IPS-18a (cell line): ENCODE measurements around the gene PRR15.

ENCODE experiments used
- H3K27ac ChIP-seq: one replicate; pipeline ENCODE4 v1.5.1; 2013; ENCODE audit warnings: low read length
- H3K27me3 ChIP-seq: one replicate; pipeline ENCODE4 v1.6.1; 2013; ENCODE audit warnings: mild to moderate bottlenecking, low read length; ENCODE audit not compliant: control insufficient read depth, insufficient read depth
- H3K36me3 ChIP-seq: one replicate; pipeline ENCODE4 v1.6.1; 2013; ENCODE audit warnings: low read depth, low read length; ENCODE audit not compliant: control insufficient read depth
- H3K4me1 ChIP-seq: one replicate; pipeline ENCODE4 v1.6.1; 2013; ENCODE audit warnings: low read depth, low read length; ENCODE audit not compliant: control insufficient read depth
- H3K4me3 ChIP-seq: one replicate; pipeline ENCODE4 v1.5.1; 2013; ENCODE audit warnings: low read length
- H3K9ac ChIP-seq: one replicate; pipeline ENCODE4 v1.6.1; 2013; ENCODE audit warnings: mild to moderate bottlenecking, low read length, moderate library complexity
- H3K9me3 ChIP-seq: one replicate; pipeline ENCODE4 v1.6.1; 2013; ENCODE audit warnings: low read depth, low read length; ENCODE audit not compliant: control insufficient read depth

PRR15 gene

DNA sequence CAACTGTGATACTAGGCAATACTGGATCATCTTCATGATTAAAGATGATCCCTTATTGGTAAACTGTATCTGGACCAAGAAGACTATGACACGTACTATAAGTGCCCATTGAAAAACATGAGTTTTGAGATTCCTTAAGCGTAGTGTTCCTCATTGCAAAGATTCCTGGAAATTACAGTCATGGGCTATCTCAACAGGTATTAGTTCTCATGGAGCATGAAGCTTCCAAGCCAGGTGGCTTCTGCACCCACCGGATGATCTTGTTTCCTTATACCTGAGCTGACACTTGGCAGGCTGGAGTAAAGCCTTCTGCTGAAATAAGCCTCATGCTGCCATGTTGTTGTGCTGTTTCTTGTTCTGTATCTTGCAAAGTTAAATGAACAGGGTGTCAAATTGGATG, 8.6 kb upstream of the PRR15 start:
- H3K4me1 ChIP-seq = peaks cover 20% of the 10 kb centered on the region
- H3K36me3 ChIP-seq = no peaks in the 10 kb centered on the region
- no peaks in the 10 kb centered on the region for H3K27me3 ChIP-seq
- H3K4me3 ChIP-seq = no peak overlapping the region
- no peak overlapping the region for H3K27ac ChIP-seq
- H3K9me3 ChIP-seq = no peaks in the 10 kb centered on the region
- H3K9ac ChIP-seq = no peak overlapping the region

DNA sequence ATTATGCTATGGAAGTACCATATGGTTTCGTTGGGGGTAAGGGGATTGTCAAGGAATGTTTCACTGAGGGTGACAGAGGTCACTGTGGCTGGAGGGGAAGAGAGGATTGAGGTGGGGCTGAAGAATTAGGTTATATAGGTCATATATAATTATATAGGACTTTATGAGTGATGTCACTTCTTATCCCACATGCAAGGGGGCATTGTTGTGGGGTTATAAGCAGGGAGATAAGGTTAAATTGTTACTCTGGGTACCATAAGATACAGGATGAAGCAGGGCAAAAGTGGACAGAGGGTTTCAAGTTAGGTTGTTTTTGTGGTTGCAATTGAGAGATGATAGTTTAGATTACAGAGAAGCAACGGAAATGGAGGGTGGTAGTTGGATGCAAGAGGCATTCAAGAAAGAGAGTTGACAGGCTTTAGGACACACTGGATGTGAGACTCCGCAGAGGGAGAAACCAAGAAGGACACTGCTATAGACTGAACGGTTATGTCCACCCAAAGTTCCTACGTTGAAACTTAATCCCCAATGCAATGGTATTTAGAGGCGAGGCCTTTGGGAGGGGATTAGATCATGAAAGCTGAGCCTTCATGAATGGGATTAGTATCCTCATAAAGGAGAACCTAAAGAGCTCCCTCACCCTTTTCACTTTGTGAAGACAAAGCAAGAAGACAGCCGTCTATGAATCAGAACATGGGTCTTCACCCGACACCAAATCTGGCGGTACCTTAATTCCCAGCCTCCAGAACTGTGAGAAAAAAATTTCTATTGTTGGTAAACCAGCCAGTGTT, 7.0 kb upstream of the PRR15 start:
- peaks cover 7% of the 10 kb centered on the region for H3K27me3 ChIP-seq
- peaks cover 20% of the 10 kb centered on the region for H3K4me1 ChIP-seq
- no peaks in the 10 kb centered on the region for H3K9me3 ChIP-seq
- H3K27ac ChIP-seq = no peak overlapping the region
- no peaks in the 10 kb centered on the region for H3K36me3 ChIP-seq
- no peak overlapping the region for H3K4me3 ChIP-seq
- no peak overlapping the region for H3K9ac ChIP-seq

DNA sequence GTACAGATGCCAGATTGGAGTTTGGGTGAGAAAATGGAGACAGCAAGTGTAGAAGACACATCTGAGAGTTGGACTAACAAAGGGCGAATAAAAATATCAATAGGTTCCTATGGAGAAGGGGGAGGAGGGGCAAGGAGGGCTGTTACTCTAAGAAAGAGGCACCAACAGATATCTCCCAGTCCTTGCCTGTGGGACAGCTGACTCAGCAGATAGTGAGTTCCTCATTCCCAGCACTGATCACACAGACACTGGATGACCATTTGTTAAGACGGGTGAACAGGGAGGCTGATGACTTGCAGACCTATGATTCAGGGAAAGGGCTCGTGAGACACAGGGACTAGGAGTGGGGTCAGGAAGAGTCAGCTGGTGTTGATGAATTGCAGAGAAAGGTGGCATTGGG, 5.7 kb upstream of the PRR15 start:
- Histone ChIP-seq H3K27me3 (peaks cover 15% of the 10 kb centered on the region), H3K27ac (no peak overlapping the region), H3K9ac (no peak overlapping the region), H3K36me3 (no peaks in the 10 kb centered on the region), H3K9me3 (no peaks in the 10 kb centered on the region), H3K4me1 (peaks cover 21% of the 10 kb centered on the region), H3K4me3 (peak overlapping the region; percentile 34)

DNA sequence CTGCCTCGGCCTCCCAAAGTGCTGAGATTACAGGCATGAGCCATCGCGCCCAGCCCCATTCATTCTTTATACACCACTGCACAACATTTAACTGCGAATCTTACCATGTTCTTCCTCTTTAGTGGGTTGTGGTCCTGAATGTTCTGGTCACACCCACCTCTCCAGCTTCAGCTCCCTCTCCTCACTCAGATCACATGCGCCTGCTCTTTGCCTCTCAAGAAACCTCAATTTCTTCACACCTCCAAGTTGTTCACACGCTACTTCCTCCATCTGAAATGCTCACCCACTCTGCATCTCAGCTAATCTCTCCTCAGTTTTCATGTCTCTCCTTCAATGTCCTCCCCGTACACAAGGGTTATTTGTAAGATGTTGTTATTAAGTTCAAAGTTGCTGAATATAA, 2.4 kb upstream of the PRR15 start:
- no peaks in the 10 kb centered on the region for H3K36me3 ChIP-seq
- no peak overlapping the region for H3K9ac ChIP-seq
- peaks cover 46% of the 10 kb centered on the region for H3K27me3 ChIP-seq
- peaks cover 31% of the 10 kb centered on the region for H3K4me1 ChIP-seq
- no peaks in the 10 kb centered on the region for H3K9me3 ChIP-seq
- H3K4me3 ChIP-seq = no peak overlapping the region
- no peak overlapping the region for H3K27ac ChIP-seq

DNA sequence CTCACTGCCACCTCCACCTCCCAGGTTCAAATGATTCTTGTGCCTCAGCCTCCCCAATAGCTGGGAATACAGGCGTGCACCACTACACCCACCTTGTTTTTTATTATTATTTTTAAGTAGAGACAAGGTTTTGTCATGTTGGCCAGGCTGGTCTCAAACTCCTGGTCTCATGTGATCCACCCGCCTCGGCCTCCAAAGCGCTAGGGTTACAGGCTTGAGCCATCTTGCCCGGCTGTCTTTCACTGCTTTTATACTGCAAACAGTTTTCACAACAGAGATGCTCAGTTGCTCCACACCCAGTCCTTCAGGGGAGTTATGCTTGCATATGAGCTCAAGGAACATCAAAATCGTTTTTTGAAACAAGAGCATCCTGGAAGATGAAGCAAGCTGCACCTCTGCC, 1.3 kb upstream of the PRR15 start:
- no peaks in the 10 kb centered on the region for H3K9me3 ChIP-seq
- H3K27me3 ChIP-seq = peaks cover 56% of the 10 kb centered on the region
- H3K27ac ChIP-seq = no peak overlapping the region
- peak overlapping the region; percentile 92 for H3K4me3 ChIP-seq
- H3K36me3 ChIP-seq = no peaks in the 10 kb centered on the region
- H3K9ac ChIP-seq = no peak overlapping the region
- peaks cover 23% of the 10 kb centered on the region for H3K4me1 ChIP-seq

DNA sequence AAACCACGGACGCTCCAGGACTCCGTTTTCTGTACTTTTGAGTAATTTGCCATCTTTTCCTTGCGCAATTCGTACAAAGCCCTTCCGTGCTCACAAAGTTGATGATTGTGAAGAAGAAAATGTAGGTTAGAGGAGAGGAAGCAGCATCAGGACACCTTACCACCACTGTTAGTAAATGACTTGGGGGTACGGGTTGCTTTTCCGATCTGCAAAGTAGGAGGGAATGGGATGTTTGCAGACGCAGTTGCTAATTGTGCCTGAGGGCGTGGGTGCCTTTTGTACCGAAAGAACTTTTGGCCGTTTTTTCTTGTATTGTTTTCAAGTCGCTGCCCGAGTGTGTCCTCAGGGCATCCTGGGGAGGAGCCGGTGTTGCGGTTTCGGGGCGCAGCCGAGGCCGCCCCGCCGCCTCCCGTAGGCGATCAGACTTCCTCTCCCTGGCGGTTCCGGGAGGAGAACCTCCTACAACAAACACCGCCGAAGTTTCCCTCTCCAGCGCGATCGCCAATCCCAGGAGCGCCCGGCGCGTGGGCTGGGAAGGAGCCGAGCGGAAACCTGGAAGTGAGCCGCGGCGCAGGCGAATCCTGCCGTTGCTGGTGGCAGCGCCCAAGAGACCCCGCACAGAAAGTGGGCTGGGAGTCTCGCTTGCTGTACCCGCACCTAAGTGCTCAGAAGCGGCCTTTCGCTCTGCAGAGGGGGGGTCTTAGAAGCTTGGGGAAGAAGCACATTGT, 1.0 kb downstream of the PRR15 start:
- Histone ChIP-seq H3K27me3 (peaks cover 58% of the 10 kb centered on the region), H3K27ac (no peak overlapping the region), H3K4me3 (peak overlapping the region; percentile 92), H3K9ac (peak overlapping the region; percentile 53), H3K9me3 (no peaks in the 10 kb centered on the region), H3K36me3 (no peaks in the 10 kb centered on the region), H3K4me1 (peaks cover 24% of the 10 kb centered on the region)

DNA sequence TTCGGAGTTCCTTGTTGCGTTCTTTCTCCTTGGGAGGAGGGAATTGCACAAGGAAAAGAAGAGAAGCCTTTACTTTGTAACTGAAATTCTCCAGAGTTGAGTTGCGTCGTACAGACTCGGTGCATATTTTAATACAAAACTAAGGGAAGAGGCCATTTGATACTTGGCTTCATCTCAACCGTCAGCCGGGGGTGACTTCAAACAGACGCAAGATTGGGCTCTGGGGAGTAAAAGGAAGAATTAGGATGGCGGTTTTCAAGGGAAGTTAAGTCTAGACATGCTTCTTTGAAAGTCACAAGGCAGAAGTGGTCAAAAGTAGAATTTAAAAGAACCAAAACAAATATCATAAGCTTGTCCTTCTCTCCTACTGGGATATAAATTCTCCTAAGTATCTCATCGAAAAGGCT, 1.6 kb downstream of the PRR15 start:
- Histone ChIP-seq H3K27me3 (peaks cover 58% of the 10 kb centered on the region), H3K27ac (no peak overlapping the region), H3K9me3 (no peaks in the 10 kb centered on the region), H3K9ac (peak overlapping the region; percentile 53), H3K4me1 (peaks cover 30% of the 10 kb centered on the region), H3K4me3 (peak overlapping the region; percentile 92), H3K36me3 (no peaks in the 10 kb centered on the region)

DNA sequence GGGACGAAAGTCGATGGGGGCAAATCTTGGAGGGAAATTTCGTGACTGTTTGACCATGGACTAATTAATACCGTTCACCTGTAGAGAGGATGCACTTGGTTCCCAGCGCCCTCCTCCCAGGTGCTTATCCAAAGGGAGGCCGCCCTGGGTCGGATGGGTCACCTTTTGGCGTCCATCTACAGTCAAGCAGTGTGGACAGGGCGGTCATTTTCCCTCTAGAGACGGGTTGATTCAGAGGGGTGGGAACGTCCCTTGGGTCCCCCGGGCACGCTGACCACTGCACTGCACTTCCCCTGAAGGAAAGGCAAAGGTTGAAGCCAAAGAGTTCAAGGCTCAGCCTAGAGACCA, 2.0 kb downstream of the PRR15 start:
- Histone ChIP-seq H3K36me3 (no peaks in the 10 kb centered on the region), H3K9ac (no peak overlapping the region), H3K27ac (no peak overlapping the region), H3K4me3 (peak overlapping the region; percentile 92), H3K4me1 (peaks cover 30% of the 10 kb centered on the region), H3K9me3 (no peaks in the 10 kb centered on the region), H3K27me3 (peaks cover 58% of the 10 kb centered on the region)

DNA sequence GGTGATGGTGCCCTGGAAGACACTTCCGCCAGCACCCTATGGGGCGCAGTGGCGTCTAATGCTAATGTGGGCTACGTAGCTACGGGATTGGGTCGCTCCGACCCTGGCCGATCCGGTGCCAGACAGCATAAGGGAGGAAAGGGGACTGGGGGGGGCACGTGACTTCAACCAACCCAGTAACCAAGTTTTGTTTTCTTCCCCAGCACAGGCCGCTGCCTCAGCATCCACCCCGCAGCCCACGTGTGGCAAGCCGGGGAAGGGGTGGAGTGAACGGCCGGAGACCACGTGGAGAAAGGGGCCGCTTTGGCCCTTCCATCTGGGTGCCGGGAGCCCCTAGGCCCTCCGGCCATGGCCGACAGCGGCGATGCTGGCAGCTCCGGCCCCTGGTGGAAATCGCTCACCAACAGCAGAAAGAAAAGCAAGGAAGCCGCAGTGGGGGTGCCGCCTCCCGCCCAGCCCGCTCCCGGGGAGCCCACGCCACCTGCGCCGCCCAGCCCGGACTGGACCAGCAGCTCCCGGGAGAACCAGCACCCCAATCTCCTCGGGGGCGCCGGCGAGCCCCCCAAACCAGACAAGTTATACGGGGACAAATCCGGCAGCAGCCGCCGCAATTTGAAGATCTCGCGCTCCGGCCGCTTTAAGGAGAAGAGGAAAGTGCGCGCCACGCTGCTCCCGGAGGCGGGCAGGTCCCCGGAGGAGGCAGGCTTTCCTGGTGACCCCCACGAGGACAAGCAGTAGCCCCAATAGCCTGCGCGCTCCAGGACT, 2.5 kb downstream of the PRR15 start:
- Histone ChIP-seq H3K9me3 (no peaks in the 10 kb centered on the region), H3K27ac (no peak overlapping the region), H3K4me1 (peaks cover 30% of the 10 kb centered on the region), H3K4me3 (peak overlapping the region; percentile 92), H3K9ac (no peak overlapping the region), H3K27me3 (peaks cover 56% of the 10 kb centered on the region), H3K36me3 (no peaks in the 10 kb centered on the region)

DNA sequence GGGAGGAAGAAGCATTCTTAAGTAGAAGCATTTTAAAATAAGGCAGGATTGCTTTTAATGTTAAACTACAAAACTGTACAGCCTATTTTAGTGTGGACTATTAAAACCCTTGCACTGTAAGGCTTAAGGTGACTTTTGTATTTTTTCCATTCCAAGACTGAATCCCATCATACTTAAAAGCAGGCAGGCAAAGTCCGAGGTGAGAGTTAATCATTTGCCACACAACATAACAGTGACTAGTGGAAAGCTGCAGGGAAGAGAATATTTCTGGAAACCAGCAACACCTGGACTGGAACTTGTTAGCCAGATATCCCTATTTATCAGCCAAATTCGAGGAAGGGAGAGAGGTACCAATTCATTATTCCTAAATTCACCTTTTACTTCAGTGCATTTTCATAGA, 3.5 kb downstream of the PRR15 start:
- Histone ChIP-seq H3K27me3 (peaks cover 49% of the 10 kb centered on the region), H3K9ac (no peak overlapping the region), H3K9me3 (no peaks in the 10 kb centered on the region), H3K36me3 (no peaks in the 10 kb centered on the region), H3K27ac (no peak overlapping the region), H3K4me3 (no peak overlapping the region), H3K4me1 (peaks cover 30% of the 10 kb centered on the region)

DNA sequence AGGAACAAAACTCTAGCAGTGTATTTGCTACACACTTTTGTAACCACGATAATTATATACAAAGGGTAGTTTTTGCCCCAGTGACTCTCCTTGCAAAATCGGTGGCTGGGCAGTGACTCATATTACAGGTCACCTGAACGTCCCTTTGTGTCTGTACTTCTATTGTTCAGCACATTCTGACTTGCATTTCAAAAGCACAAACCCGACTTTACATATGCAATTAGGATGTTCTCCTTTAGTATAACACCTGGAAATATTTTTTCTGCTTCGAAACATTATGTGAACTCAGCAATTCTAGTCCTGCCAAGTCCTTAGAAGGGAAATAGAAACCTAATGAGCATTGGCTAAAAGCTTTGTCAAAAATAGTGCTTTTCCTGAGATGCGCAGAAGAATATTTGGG, 6.0 kb downstream of the PRR15 start:
- no peak overlapping the region for H3K27ac ChIP-seq
- H3K27me3 ChIP-seq = peaks cover 28% of the 10 kb centered on the region
- peaks cover 25% of the 10 kb centered on the region for H3K4me1 ChIP-seq
- H3K9me3 ChIP-seq = no peaks in the 10 kb centered on the region
- no peaks in the 10 kb centered on the region for H3K36me3 ChIP-seq
- H3K9ac ChIP-seq = no peak overlapping the region
- H3K4me3 ChIP-seq = peak overlapping the region; percentile 38
